ENCODE measurements around the gene SLC22A3. TPM values are rescaled to one million over a fixed set of nuclear protein-coding genes. Genes with fewer than 3 reads are reported as not detected.

SLC22A3 gene
- total RNA-seq, 2 donors from 2014 or later, result 0.35 to 0.48 TPM

DNA sequence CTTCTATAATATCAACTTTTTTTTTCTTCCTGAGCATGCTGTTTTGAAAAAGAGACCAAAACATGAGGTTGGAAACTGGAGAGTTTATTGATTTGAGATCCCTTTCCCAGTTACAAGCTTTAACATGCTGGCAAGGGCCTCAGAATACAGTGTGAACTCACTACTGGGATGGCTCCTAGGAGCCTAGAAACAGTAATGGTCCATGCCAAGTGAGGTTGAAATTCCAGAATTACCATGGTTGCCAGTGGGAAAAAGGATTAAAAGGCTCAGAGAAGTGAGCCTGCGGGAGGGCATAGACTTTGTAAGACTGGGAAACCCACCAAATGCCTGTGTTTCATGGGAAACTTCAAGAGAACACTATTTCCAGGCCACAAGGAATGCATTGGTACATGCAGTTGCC lies 28.9 kb upstream of the SLC22A3 start:
- Histone ChIP-seq H3K27me3 (no peaks in the 10 kb centered on the region), H3K27ac (no peak overlapping the region), H3K36me3 (no peaks in the 10 kb centered on the region), H3K4me3 (no peak overlapping the region), H3K4me1 (no peaks in the 10 kb centered on the region), H3K9me3 (peaks cover 0 to 14% of the 10 kb centered on the region in 2 donors)
- TF ChIP-seq, protein P1, sequence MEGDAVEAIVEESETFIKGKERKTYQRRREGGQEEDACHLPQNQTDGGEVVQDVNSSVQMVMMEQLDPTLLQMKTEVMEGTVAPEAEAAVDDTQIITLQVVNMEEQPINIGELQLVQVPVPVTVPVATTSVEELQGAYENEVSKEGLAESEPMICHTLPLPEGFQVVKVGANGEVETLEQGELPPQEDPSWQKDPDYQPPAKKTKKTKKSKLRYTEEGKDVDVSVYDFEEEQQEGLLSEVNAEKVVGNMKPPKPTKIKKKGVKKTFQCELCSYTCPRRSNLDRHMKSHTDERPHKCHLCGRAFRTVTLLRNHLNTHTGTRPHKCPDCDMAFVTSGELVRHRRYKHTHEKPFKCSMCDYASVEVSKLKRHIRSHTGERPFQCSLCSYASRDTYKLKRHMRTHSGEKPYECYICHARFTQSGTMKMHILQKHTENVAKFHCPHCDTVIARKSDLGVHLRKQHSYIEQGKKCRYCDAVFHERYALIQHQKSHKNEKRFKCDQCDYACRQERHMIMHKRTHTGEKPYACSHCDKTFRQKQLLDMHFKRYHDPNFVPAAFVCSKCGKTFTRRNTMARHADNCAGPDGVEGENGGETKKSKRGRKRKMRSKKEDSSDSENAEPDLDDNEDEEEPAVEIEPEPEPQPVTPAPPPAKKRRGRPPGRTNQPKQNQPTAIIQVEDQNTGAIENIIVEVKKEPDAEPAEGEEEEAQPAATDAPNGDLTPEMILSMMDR (IDR thresholded peaks at IDR 0.05), result no peak
- no peak for DNase-seq (ENCODE audit: low spot score)

DNA sequence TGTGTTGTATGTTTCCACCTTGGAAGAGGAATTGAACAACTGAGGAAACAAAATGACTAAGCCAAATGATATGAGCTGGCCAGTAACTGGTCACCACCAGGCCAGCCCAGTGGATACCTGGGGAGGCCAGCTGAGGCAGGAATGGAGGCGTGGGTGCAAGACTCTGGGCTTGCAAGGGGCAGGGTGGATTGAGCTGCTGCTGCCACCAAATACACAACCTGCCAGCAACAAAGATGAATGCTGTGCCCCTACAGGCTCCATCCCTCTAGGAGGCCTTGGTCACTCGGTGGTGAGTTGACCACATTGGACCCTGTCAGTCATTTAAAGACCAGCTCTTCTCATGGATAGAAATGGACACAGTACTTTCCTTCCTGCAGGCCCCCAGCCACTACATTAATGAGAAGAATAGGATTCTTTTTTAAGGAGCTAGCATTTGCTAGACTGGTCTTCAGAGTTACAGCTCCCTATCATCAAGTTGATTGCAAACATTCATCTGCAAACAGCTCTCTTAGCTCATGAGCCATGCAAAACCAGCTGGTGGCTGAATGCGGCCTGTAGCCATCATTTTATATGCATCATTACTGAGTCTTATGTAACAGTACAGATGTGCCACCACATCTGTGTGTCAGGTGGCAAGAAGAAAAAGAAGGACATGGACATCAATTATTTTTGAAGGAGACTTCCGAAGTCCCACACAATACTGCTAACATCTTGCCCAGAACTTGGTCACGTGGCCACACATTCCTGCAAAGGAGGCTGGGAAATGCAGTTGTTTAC lies 26.3 kb upstream of the SLC22A3 start:
- no peaks in the 10 kb centered on the region for H3K4me1 ChIP-seq
- peaks cover 0 to 14% of the 10 kb centered on the region in 2 donors for H3K9me3 ChIP-seq
- H3K27ac ChIP-seq, result no peak overlapping the region
- TF ChIP-seq, protein P1 (IDR thresholded peaks at IDR 0.05), result no peak
- no peak for DNase-seq (ENCODE audit: low spot score)
- H3K36me3 ChIP-seq, result no peaks in the 10 kb centered on the region
- no peak overlapping the region for H3K4me3 ChIP-seq
- H3K27me3 ChIP-seq, result no peaks in the 10 kb centered on the region

DNA sequence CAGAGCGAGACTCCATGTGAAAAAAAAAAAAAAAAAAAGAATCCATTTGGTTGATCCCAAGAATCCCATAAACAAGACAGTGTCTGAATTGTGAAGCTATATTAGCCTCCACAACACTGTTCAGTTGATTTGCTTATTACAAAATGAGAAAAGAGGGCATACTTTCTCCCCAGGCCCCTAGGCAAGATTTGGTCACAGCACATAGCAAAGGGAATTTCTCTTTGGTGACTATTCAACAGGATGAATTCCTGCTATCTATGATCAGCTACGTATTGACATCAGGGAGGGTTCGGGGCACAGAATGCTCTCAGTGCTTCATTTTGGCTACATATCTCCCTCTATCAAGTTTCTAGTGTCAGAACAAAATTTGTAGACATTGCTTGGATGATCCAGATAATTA lies 20.2 kb upstream of the SLC22A3 start:
- H3K4me1 ChIP-seq, result no peaks in the 10 kb centered on the region
- no peak overlapping the region for H3K4me3 ChIP-seq

DNA sequence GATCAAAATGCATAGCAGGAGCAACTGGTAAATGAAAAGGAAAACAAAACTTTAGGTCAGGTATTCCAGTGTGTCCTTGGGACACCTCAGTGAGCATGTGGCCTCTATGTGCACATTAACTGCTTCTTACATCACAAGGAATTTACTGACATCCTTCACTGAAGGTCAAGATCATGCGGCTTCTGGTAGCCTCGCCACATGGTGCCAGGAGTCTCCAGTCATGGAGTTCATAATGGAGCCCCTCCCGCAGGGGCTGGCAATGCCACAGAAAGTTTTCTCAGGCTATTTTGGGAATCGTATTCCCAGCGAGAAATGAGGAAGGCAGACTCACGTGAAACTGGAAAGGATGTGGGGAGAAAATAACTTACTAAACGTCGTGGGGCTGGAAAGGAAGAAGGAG lies 19.7 kb upstream of the SLC22A3 start:
- H3K9me3 ChIP-seq, result no peaks in the 10 kb centered on the region
- no peaks in the 10 kb centered on the region for H3K4me1 ChIP-seq
- no peaks in the 10 kb centered on the region for H3K36me3 ChIP-seq
- no peak overlapping the region for H3K27ac ChIP-seq
- TF ChIP-seq, protein P1 (IDR thresholded peaks at IDR 0.05), result no peak
- H3K27me3 ChIP-seq, result no peaks in the 10 kb centered on the region
- no peak overlapping the region for H3K4me3 ChIP-seq
- no peak for DNase-seq (ENCODE audit: low spot score)

More for the DNA sequence above, 20.2 kb upstream of the SLC22A3 start:
- no peak for DNase-seq (ENCODE audit: low spot score)
- TF ChIP-seq, protein P1 (IDR thresholded peaks at IDR 0.05), result no peak
- no peaks in the 10 kb centered on the region for H3K27me3 ChIP-seq
- H3K27ac ChIP-seq, result no peak overlapping the region
- H3K9me3 ChIP-seq, result no peaks in the 10 kb centered on the region
- H3K36me3 ChIP-seq, result no peaks in the 10 kb centered on the region

DNA sequence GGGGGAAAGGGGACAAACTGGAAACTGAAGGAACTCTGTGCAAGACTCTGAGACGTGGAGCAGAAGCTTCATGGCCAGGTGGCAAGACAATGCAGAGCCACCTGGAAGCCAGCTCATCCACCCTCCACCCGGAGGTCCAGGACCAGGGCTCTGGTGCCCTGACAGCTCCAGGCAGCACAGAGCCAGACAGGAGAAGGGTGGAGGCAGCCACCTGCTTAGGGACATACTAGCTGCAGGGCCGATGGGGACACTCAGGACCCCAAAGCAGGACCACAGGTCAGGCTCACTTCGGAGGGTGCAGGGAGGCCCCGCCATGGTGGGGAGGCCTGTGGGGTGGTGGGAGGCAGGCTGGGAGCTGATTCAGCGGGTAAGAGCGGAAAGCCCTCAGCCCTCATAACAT lies 19.0 kb upstream of the SLC22A3 start:
- DNase-seq (ENCODE audit: low spot score), result no peak
- Histone ChIP-seq H3K36me3 (no peaks in the 10 kb centered on the region), H3K4me3 (no peak overlapping the region), H3K27me3 (no peaks in the 10 kb centered on the region), H3K27ac (no peak overlapping the region), H3K9me3 (no peaks in the 10 kb centered on the region), H3K4me1 (no peaks in the 10 kb centered on the region)
- TF ChIP-seq, protein P1 (IDR thresholded peaks at IDR 0.05), result no peak

DNA sequence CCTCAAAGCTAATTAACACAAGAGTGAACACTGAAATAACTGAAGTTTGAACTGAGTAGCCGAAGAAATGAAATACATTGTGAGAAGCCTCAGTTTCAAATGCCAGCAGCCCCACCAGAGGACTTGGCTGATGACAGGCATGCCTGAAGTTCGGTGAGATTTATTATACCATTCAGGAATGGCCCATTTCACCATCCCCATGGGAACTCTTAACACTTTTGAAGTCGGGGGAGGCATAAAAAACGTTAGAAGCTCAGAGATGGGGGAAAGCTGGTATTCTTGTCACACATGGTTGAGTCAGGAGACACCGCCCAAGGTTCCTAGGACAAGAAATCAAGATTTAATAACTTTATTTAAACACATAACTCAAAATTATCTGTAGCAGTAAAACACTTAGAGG lies 17.6 kb upstream of the SLC22A3 start:
- H3K36me3 ChIP-seq, result no peaks in the 10 kb centered on the region
- no peaks in the 10 kb centered on the region for H3K27me3 ChIP-seq
- H3K4me3 ChIP-seq, result no peak overlapping the region
- no peaks in the 10 kb centered on the region for H3K4me1 ChIP-seq
- no peak overlapping the region for H3K27ac ChIP-seq
- TF ChIP-seq, protein P1 (IDR thresholded peaks at IDR 0.05), result no peak
- DNase-seq (ENCODE audit: low spot score), result no peak
- no peaks in the 10 kb centered on the region for H3K9me3 ChIP-seq
